Tibial nerve (tissue), 3 donors: Measurements from ENCODE around the gene LTK.
"Not testable (repeated sequence)": the region's sequence is repeated elsewhere in the genome, so short reads cannot be mapped to it uniquely, and the experiment has no call there.

ENCODE experiments used
- POLR2A ChIP-seq, 2 donors: fragments of 450-650 bp; IDR thresholded peaks; one replicate each; pipeline ENCODE4 v1.6.1; 2017; ENCODE audit warnings: antibody characterized with exemption in 2 of 2, mild to moderate bottlenecking in 2 of 2, moderate library complexity in 2 of 2
- TF ChIP-seq, protein P1 (sequence below), 5 experiments: fragments of 200-600 bp in 3 of 5; fragments of 450-650 bp in 2 of 5; sonication (generic) in 3 of 5; IDR thresholded peaks; one replicate each; pipeline ENCODE4 v1.5.1; 2016 to 2019; ENCODE audit warnings: antibody characterized with exemption in 5 of 5, mild to moderate bottlenecking in 3 of 5, moderate library complexity in 2 of 5

GRCh38 chr15:41469644-41470043, 44.0 kb downstream of the LTK start:
- TF ChIP-seq, protein P1, sequence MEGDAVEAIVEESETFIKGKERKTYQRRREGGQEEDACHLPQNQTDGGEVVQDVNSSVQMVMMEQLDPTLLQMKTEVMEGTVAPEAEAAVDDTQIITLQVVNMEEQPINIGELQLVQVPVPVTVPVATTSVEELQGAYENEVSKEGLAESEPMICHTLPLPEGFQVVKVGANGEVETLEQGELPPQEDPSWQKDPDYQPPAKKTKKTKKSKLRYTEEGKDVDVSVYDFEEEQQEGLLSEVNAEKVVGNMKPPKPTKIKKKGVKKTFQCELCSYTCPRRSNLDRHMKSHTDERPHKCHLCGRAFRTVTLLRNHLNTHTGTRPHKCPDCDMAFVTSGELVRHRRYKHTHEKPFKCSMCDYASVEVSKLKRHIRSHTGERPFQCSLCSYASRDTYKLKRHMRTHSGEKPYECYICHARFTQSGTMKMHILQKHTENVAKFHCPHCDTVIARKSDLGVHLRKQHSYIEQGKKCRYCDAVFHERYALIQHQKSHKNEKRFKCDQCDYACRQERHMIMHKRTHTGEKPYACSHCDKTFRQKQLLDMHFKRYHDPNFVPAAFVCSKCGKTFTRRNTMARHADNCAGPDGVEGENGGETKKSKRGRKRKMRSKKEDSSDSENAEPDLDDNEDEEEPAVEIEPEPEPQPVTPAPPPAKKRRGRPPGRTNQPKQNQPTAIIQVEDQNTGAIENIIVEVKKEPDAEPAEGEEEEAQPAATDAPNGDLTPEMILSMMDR (IDR thresholded peaks at IDR 0.05) = not testable (repeated sequence)
- TF ChIP-seq POLR2A (IDR thresholded peaks at IDR 0.05) = not testable (repeated sequence)
